ENCODE data around the gene ODAD2. TPM values are rescaled to one million over a fixed set of nuclear protein-coding genes. Genes with fewer than 3 reads are reported as not detected.
"Not testable (repeated sequence)": the region's sequence is repeated elsewhere in the genome, so short reads cannot be mapped to it uniquely, and the experiment has no call there.

Gene ODAD2
- total RNA-seq, 1 donor: 0.18 TPM

DNA sequence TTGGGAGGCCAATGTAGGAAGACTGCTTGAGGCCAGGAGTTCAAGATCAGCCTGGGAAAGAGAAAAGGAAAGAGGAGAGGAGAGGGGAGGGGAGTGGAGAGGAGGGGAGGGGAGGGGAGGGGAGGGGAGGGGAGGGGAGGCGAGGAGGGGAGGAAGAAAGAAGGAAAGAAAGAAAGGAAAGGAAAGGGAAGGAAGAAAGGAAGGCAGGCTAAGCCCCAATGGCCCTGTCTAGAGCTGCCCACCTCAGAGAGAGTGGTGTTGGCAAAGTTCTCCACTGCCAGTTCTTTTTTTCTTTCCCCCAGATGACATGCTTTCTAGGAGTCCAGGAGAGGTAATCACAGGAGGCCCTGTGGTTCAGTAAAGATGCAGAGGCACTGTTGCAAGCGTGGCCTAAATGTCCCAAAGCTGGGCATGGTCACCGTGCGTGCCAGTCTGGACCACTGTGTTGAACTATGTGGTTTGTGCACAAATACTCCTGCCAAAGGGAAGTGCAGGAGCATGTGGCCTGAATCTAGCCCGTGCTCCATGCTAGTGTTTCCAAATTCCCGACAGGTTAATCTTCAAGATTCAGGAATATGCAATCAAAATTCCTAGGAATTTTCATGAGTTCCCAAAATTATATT lies 39.7 kb downstream of the ODAD2 start:
- DNase-seq (ENCODE audit: low read depth): no peak
- TF ChIP-seq, protein P1, sequence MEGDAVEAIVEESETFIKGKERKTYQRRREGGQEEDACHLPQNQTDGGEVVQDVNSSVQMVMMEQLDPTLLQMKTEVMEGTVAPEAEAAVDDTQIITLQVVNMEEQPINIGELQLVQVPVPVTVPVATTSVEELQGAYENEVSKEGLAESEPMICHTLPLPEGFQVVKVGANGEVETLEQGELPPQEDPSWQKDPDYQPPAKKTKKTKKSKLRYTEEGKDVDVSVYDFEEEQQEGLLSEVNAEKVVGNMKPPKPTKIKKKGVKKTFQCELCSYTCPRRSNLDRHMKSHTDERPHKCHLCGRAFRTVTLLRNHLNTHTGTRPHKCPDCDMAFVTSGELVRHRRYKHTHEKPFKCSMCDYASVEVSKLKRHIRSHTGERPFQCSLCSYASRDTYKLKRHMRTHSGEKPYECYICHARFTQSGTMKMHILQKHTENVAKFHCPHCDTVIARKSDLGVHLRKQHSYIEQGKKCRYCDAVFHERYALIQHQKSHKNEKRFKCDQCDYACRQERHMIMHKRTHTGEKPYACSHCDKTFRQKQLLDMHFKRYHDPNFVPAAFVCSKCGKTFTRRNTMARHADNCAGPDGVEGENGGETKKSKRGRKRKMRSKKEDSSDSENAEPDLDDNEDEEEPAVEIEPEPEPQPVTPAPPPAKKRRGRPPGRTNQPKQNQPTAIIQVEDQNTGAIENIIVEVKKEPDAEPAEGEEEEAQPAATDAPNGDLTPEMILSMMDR (IDR thresholded peaks at IDR 0.05; ENCODE audit: insufficient read depth, low read length): no peak
- H3K4me3 ChIP-seq (ENCODE audit: low read depth, low read length): no peak overlapping the region

DNA sequence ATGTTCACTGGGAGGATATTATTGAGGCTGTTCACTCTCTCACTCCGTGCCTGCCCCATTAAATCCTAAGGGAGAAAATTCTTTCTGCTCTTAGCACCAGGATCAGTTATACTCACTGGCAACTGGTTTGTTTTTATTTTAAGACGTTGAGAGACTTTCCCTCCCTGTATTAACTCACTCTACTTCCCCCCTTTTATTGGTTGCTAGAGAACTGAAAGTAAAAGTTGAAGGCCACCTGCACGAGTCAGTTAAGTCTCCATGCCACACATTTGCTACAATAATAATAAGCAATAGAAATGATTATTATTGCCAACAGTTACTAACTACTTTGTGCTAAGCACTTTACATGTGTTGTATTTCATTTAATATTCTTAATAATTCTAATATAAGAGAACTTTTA lies 40.5 kb downstream of the ODAD2 start:
- DNase-seq (ENCODE audit: low read depth); H3K4me3 ChIP-seq (ENCODE audit: low read depth, low read length): not testable (repeated sequence)

DNA sequence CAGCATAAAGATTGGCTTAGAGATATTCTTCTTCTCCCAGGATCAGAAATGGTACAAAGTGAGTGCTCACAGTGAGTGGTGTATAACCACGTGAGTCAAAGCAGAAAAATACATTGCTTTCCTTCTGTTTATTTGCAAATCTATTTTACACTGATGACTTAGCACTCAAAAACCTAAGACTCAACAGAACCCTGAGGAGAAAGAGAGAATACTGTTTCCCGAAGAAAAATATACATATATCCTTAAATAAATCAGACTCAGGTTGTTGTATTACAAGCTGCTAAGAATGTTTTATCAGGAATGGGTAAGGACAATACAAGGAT lies 48.7 kb downstream of the ODAD2 start:
- TF ChIP-seq, protein P1 (IDR thresholded peaks at IDR 0.05; ENCODE audit: insufficient read depth, low read length): no peak

DNA sequence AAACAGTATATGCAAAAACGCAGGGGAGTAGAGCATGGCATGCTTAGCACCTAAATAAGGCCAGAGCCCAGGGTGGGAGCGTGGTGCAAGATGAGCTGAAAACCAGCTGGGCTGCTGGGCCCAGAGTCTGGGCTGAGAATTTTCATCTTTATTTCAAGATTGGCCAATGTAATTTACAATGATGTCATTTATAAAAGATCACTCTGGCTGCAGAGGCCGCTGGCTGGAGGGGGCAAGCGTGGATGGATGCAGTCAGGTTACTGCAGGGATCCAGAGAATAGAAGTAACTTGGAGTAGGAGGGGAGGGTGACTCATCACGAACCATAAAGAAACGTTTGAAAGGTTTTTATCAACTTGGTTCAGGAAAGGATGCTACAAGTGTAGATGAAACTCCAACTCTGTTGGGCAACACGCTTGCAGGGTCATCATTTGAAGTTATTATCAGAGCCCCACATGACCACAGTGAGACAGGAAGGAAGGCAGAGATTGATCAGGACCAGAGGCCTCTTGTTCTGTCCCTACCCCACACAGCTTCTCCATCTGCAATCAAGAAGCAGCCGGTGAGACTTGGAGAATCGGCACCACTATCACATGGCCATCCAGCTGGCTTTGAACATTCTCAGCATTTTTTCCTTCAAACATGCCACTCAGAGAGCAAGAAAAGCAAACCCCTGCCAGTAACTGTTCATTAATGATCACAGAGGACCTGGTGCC lies 49.2 kb downstream of the ODAD2 start:
- DNase-seq (ENCODE audit: low read depth): no peak
- TF ChIP-seq, protein P1 (IDR thresholded peaks at IDR 0.05; ENCODE audit: insufficient read depth, low read length): no peak

More for the DNA sequence above, 48.7 kb downstream of the ODAD2 start:
- no peak for DNase-seq (ENCODE audit: low read depth)
- no peak overlapping the region for H3K4me3 ChIP-seq (ENCODE audit: low read depth, low read length)

DNA sequence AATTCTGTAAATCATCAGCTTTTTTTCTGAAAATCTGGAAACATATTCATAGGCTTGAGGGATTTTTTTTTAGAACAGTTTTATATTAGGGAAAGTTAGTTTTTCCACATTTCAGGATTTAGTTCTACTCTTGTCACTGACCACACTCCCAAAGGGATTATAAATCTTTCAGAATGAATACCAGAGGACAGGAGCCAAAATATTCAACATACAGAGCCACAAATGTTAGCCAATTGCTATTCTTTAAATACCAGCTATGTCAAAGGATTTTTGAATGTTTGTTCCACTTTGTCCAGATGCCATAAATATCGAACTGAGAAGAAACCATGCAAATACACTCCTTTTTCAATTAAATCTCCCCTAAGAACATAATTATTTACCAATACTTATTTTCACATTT lies 50.7 kb downstream of the ODAD2 start:
- DNase-seq (ENCODE audit: low read depth): peak; percentile 8
- TF ChIP-seq, protein P1 (IDR thresholded peaks at IDR 0.05; ENCODE audit: insufficient read depth, low read length): no peak
- no peak overlapping the region for H3K4me3 ChIP-seq (ENCODE audit: low read depth, low read length)

More for the DNA sequence above, 49.2 kb downstream of the ODAD2 start:
- no peak overlapping the region for H3K4me3 ChIP-seq (ENCODE audit: low read depth, low read length)

DNA sequence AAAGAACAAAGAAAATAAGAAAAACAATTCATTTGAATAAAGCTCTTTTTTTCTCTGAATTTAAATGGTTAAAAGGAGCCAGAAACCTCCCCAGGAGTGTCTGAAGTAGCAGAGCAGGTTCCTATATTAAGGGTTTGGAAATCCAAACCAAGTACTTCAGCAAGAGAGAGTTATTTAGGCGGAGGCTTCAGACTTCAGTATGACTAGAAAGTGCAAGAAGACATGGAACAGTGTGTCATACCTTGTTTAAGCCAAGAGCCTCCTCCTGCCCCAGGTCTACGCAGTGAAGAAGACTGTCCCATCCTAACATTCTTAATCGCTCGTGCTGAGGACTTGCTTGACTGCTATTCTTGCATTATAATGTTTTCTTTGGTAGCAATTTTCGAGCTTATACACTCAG lies 51.3 kb downstream of the ODAD2 start:
- no peak for DNase-seq (ENCODE audit: low read depth)
- H3K4me3 ChIP-seq (ENCODE audit: low read depth, low read length): no peak overlapping the region
- TF ChIP-seq, protein P1 (IDR thresholded peaks at IDR 0.05; ENCODE audit: insufficient read depth, low read length): no peak

DNA sequence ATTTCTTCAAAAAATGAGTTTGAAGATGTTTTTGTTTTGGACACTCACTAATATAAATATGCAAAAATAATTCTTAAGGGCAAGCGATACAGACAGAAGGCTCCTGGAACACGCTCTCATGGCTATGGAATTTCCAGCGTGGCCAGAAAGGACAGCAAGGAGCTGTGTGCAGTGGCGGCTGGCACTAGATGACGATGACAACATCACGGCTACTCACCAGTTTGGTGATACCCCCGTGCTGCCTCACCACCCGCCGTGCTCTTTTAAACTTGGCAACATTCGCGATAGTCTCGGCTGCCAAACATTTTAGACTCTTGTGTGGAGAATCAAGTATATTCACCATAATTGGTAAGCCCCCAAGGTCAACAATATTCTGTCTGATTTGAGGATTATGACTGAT lies 54.9 kb downstream of the ODAD2 start:
- DNase-seq (ENCODE audit: low read depth): no peak
- TF ChIP-seq, protein P1 (IDR thresholded peaks at IDR 0.05; ENCODE audit: insufficient read depth, low read length): no peak
- no peak overlapping the region for H3K4me3 ChIP-seq (ENCODE audit: low read depth, low read length)
